Right renal cortex interstitium (tissue), 3 donors: ENCODE measurements around the gene ANGEL2. TPM values are rescaled to one million over a fixed set of nuclear protein-coding genes. Genes with fewer than 3 reads are reported as not detected.

Experiments used
- DNase-seq, 3 donors: peaks; one replicate each; pipeline ENCODE4 v3.0.0-alpha.2; 2013; ENCODE audit warnings: low read depth in 3 of 3, low spot score in 2 of 3
- polyA plus RNA-seq, 3 donors: library from polyadenylated mRNA; unstranded; fragments of 120-200 nt; gene quantifications; one replicate each; pipeline ENCODE4 v1.2.1, GENCODE V29; 2013; ENCODE audit not compliant: insufficient read length in 3 of 3

Gene ANGEL2
- polyA plus RNA-seq, 3 donors = 32.6 to 36.2 (median 32.9) TPM

DNA sequence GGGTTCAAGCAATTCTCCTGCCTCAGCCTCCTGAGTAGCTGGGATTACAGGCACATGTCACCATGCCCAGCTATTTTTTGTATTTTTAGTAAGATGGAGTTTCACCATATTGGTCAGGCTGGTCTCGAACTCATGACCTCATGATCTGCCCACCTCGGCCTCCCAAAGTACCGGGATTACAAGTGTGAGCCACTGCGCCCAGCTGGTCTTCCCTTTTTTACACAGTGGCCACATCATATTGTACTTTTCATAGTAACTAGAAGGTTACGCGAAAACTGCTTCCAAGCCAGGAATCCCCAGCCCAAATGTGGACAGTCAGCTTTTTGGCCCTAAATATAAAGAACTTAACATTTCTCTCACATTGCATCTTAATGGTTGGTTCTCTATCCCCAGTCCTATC is 61.2 kb downstream of the ANGEL2 start:
- DNase-seq = no peak

DNA sequence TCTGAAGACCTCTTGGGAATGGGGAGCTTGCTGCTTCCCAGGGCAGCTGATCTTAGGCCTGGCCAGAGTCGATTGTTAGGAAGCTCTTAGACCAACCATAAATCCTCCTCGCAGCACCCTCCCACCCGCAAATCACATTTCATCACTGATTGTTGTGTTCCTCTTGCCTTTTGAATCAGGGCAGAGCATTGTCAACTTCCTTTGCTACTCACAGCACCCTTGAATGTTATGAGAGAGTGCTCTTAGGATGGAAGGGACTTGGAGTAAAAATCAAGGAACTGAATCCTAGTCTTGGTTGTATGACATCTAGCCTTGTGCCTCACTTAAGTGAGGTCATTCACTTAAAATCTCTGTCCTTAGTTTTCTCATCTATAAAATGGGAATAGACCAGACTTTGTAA is 62.3 kb downstream of the ANGEL2 start:
- no peak for DNase-seq

DNA sequence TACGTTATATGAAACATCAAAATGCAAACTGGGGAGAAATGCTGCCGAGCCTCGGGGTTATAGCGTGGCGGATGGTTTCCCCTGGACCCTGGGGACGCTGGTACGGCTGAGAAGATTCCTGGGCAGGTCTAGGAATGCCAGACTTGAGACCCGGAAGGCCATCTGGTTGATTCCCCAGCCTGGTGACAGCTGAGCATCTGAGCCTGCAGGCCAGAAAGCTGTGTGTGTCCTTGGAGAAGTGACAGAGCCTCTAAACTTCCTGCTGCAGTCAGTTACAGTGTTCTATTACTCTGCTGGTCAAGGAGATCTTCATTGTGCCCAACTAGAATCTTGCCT is 63.1 kb downstream of the ANGEL2 start:
- DNase-seq = no peak

DNA sequence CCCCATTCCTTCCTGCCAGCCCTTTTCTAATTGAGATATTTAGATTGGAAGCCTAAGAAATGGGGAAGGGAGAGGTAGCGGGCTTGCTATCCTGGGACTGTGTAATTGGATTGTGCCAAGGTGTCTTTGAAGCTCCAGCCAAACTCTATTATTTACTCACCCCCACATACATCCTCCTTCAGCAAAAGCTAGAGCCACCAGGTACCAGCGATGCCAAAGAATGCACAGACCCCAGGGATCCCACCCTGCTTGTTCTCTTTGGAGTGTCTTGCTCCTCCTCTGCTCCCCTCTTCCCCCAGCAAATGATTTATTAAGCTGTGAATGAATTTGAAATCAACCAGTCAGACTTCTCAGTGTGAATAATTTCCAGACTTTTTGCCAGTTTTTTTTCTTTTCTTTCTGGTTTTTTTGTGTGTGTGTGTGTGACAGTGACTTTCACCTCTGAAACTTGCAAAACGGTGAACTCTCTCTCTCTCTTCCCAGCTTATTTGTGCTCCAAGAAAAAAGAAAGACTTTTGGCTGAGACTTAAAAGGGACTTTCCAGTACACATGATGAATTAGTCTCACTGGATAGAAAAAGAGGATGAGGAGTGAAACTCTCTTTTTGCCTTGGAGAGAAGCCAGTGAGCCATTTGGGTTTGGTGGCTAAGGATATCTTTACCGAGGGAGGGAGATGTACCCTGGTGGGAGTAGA is 63.6 kb downstream of the ANGEL2 start:
- DNase-seq = no peak

DNA sequence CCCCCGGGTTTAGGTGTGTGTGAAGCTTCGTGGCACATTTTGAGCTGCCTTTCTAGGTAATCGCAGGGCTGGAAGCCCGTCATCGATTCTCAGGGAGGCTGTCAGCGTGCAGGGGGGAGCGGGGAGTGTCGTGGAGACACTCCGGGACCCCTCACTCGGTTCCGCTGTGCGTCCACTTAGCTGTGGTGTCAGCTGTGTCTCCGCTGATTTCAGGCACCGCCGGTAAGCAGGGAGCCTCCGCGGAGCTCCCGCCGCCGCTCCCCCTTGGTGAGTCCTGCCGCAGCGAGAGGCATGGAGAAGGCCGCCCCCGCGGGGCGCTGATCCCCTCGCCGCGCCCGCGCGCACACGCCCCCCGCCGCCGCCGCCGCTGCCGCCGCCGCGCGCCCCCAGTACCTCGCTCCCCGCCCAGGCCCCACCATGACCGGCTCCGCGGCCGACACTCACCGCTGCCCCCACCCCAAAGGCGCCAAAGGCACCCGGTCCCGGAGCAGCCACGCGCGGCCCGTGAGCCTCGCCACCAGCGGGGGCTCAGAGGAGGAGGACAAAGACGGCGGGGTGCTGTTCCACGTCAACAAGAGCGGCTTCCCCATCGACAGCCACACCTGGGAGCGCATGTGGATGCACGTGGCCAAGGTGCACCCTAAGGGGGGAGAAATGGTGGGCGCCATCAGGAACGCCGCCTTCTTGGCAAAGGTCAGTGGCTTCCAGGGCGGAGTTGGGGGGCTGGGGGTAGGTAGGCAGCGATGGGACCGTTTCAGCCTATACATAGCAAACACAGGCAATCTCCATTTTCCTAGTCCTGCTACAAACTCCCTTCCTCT is 64.3 kb downstream of the ANGEL2 start:
- no peak for DNase-seq

DNA sequence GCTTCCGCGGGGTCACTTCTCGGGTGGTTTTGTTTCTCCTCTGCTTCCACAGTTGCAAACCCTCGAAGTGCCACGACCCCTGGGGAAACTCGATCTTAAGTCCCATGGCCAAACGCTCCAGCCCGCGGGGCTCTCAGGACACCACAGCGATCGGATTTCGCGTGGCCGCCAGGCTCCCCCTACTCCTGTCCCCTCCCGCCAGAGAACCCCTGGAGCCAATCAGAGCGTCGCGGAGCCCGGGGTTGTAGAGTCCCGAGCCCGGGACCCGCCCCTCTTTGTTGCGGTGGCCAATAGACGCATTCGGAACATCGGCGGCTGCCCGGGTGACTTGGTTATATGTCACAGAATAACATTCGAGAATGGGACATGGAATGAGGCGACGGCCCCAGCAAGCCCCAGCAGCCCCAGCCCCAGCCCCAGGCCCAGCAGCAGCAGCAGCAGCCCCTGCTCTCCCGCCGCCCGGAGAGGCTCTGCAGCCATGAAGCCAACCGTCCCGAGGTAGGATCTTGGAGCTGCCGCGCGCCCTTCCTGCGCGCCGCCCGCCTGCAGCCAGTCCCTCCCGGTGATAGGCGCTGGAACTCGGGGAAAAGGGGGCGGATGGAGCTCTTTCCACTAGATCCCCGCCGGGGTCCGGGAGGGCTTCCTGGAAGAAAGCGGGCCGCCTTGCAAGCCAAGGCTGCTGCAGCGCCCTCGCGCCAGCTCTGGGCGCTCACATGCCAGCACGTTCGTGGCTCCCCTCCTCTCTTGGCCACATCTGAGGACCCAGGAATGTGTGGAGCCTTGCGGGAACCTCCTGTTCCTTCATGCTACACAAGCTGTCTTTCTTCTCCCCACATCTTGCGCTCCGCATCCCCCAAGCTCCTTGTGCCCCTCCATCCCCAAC is 65.2 kb downstream of the ANGEL2 start, which contains the start of gene VASH2:
Gene VASH2 (plus strand): TSS at position 299 of the 883 bp plus-strand sequence. CDS start 1,002 bp downstream, outside the sequence.
- DNase-seq = peak; percentile 80 to 92 (median 83)

DNA sequence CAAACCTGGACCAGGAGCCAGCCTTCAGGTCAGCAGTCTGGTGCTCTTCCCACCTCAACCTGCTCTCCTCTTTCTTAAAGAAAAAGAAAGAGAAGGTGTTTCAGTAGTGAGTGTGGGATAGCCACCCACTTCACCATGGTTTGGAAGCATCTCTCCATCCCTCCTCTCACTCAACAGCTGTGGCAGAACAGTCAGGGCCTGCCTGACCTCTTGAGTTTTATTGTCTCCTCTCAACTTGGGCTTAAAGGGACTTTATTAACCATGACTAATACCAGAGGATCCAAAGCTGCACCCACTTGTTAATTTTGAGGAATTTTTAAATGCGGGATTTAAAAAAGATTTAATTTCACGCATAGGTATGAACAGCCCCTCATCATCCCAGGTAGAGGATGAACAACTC is 65.9 kb downstream of the ANGEL2 start:
- no peak for DNase-seq

DNA sequence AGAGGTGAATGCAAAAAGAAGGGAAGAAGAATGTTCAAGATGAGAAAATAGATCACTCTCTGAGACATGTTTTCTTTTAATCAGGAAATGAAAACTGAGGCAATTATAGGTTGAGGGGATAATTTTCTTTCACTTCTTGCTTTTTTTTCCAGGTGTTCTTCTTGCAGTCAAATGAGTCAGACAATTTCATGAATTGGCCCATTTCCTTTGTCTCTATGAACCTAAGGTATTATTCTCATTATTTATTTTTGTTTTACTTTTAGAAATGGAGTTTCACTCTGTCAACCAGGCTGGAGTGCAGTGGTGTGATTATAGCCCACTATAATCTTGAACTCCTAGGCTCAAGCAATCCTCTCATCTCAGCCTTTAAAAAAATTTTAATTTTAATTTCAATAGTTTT is 68.8 kb downstream of the ANGEL2 start:
- no peak for DNase-seq

DNA sequence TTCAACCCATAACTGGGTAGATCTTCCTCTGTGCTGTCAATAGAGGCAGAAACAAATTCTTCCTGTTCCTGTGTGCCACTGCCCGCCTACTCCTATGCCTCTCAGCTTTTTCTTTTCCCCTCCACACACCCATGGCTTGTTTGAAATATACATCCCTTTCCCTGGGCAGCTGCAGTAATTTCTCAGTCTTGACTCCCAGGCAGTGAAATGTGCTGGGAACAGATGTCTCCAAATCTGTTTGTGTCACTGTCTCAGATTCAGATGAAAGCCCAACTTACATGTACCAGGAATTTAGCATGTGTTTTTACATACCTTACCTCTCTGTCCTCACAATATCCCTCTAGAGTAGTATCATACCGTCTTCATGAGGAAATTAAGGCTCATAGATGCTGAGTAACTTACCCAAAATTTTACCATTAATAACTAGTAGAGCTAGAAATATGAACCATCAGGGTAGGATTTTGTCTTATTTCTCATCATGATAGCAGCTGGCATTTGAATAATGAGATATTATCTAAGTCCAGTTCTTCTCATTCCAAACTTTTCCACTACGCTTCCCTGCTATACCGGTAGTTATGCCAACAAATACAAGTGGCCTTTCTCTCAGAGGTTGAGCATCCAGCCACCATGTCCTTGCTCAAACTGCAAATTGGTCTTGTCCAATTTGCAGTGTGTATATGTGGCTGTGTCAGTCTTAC is 70.1 kb downstream of the ANGEL2 start:
- no peak for DNase-seq

DNA sequence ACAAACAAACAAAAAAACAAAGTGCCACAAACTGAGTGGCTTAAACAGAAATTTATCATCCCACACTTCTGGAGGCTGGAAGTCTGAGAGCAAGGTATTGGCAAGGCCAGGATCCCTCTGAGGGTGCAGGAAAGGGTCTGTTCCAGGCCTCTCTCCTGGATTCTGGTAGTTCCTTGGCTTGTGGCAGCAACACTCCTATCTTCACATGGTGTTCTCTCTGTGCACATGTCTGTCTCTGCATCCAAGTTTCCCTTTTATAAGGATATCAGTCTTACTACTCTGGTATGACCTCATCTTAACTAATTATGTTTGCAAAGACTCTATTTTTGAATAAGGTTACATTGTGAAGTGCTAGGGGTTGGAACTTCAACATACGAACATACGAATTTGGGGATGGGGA is 70.6 kb downstream of the ANGEL2 start:
- DNase-seq = no peak

DNA sequence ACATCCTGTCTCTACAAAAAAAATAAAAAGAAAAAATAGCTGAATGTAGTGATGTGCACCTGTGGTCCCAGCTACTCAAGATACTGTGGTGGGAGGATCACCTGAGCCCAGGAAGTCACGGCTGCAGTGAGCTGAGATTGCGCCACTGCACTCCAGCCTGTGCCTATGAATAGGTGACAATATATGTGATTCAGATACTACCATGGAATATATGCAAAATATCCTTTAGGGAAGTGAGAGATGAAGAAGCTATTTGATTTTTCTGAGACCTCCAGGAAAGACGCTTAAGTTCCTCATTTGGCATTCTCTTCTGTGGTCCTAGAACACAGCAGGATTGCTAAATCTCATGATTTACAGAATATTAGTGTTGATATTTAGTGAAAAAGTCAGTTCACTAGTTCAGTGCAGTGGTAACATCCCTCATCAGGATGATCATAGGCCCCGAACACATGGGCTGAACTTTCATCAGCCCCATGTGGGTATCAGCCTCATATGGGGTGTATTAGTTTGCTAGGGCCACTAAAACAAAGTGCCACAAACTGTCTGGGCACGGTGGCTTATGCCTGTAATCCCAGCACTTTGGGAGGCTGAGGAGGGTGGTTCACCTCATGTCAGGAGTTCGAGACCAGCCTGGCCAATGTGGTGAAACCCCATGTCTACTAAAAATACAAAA is 71.3 kb downstream of the ANGEL2 start:
- no peak for DNase-seq

DNA sequence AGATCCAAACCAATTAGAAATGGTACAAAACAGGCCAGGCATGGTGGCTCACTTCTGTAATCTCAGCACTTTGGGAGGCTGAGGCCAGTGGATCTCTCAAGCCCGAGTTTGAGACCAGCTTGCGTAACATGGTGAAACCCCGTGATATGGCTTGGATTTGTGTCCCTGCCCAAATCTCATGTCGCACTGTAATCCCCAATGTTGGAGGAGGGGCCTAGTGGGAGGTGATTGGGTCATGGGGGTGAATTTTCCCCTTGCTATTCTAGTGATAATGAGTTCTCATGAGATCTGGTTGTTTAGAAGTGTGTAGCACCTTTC is 72.3 kb downstream of the ANGEL2 start:
- no peak for DNase-seq

DNA sequence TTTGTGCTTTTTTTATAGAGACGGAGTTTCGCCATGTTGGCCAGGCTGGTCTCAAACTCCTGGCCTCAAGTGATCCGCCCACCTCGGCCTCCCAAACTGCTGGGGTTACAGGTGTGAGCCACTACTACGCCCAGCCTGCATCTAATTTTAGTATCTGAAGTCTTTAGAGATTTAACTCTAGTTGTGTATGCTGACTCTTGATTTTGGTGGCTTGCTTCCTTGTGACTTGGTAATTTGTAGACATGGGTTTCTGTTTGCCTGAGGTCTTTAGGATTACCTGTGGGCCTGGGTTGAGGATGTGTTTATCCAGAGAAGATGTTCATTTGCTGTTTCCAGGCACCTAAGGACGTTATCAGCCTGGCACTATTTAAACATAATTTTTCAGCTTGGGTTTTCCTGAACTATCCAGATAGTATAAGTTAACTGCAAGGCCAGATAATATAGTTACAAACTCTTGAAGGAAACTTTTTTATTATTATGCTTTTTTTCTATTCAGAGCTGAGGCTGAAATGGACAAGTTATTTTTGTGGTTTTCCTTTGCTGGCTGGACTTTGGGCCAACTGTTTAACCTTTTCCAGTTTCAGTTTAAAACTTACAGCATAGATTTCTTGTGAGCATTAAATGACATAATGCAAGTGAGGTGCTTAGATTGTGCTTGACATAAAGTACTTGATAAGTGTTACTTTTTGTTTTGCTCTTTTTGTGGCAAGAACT is 72.8 kb downstream of the ANGEL2 start:
- DNase-seq = no peak

Other genes with a start within 250 kb of the ANGEL2 start
- 10 to 100 TPM; 45.8 to 46.4 (median 46.0) TPM for gene NSL1, start 224.1 kb downstream of the ANGEL2 start, polyA plus RNA-seq
- 10 to 100 TPM; 19.8 to 22.2 (median 21.6) TPM for gene TATDN3, start 224.0 kb downstream of the ANGEL2 start, polyA plus RNA-seq
- gene SPATA45, start 168.2 kb downstream of the ANGEL2 start, polyA plus RNA-seq = under 1 TPM in 1 of 3 donors, not detected in 2; 0.50 TPM
- gene FLVCR1, start 157.6 kb downstream of the ANGEL2 start, polyA plus RNA-seq = 10 to 100 TPM; 21.7 to 27.3 (median 23.8) TPM
- 10 to 100 TPM; 20.3 to 24.9 (median 23.5) TPM for gene VASH2, start 65.3 kb downstream of the ANGEL2 start, polyA plus RNA-seq
- gene RPS6KC1, start 35.4 kb upstream of the ANGEL2 start, polyA plus RNA-seq = 10 to 100 TPM; 23.0 to 26.2 (median 25.2) TPM